HEK293 (cell line): ENCODE results near the gene GAPDHS.
A peak's percentile ranks its signal among the peaks of the same experiment; 100 is the strongest.

Experiments
- EGR2 ChIP-seq: fragments of 450-650 bp; formaldehyde crosslinking; IDR thresholded peaks from 2 replicates; pipeline ENCODE4 v1.5.1; 2016; ENCODE audit warnings: low read depth, missing biosample characterization, missing genetic modification characterization
- GFI1B ChIP-seq: fragments of 450-650 bp; formaldehyde crosslinking; IDR thresholded peaks from 2 replicates; pipeline ENCODE4 v1.5.1; 2016; ENCODE audit warnings: missing biosample characterization, missing genetic modification characterization
- HOXD13 ChIP-seq: sonication (generic); formaldehyde crosslinking; IDR thresholded peaks from 2 replicates; pipeline ENCODE4 v1.8.0; 2022; ENCODE audit warnings: missing genetic modification reagents, borderline replicate concordance
- KLF9 ChIP-seq: fragments of 450-650 bp; formaldehyde crosslinking; IDR thresholded peaks from 2 replicates; pipeline ENCODE4 v1.5.1; 2016; ENCODE audit warnings: missing biosample characterization, missing genetic modification characterization, low read depth
- MZF1 ChIP-seq: fragments of 450-650 bp; formaldehyde crosslinking; IDR thresholded peaks from 2 replicates; pipeline ENCODE4 v1.5.1; 2017; ENCODE audit warnings: missing biosample characterization, missing genetic modification characterization, borderline replicate concordance
- SETDB1 ChIP-seq: IDR thresholded peaks from one replicate; pipeline ENCODE4 v1.6.1; 2017; ENCODE audit warnings: mild to moderate bottlenecking, low read length, moderate library complexity, mixed read lengths; ENCODE audit not compliant: insufficient read length
- ZBTB17 ChIP-seq: fragments of 450-650 bp; formaldehyde crosslinking; IDR thresholded peaks from 2 replicates; pipeline ENCODE4 v1.5.1; 2016; ENCODE audit warnings: missing biosample characterization, missing genetic modification characterization
- ZEB2 ChIP-seq: fragments of 450-650 bp; formaldehyde crosslinking; IDR thresholded peaks from 2 replicates; pipeline ENCODE4 v1.5.1; 2016; ENCODE audit warnings: missing biosample characterization, missing genetic modification characterization
- ZFHX2 ChIP-seq: fragments of 450-650 bp; formaldehyde crosslinking; conservative IDR thresholded peaks from 2 replicates; pipeline ENCODE4 v1.5.1; 2016; ENCODE audit warnings: missing biosample characterization, missing genetic modification characterization
- ZFP3 ChIP-seq: fragments of 450-650 bp; formaldehyde crosslinking; IDR thresholded peaks from 2 replicates; pipeline ENCODE4 v1.5.1; 2016; ENCODE audit warnings: low read depth, missing biosample characterization, missing genetic modification characterization
- ZIC2 ChIP-seq: fragments of 450-650 bp; formaldehyde crosslinking; IDR thresholded peaks from 2 replicates; pipeline ENCODE4 v1.5.1; 2016; ENCODE audit warnings: missing biosample characterization, missing genetic modification characterization
- ZNF121 ChIP-seq: fragments of 450-650 bp; formaldehyde crosslinking; IDR thresholded peaks from 2 replicates; pipeline ENCODE4 v1.5.1; 2016; ENCODE audit warnings: missing biosample characterization, missing genetic modification characterization
- ZNF138 ChIP-seq: fragments of 450-650 bp; formaldehyde crosslinking; IDR thresholded peaks from 2 replicates; pipeline ENCODE4 v1.5.1; 2016; ENCODE audit warnings: missing biosample characterization, missing genetic modification characterization, borderline replicate concordance
- ZNF169 ChIP-seq: fragments of 450-650 bp; formaldehyde crosslinking; IDR thresholded peaks from 2 replicates; pipeline ENCODE4 v1.5.1; 2016; ENCODE audit warnings: missing biosample characterization, missing genetic modification characterization
- ZNF311 ChIP-seq: fragments of 450-650 bp; formaldehyde crosslinking; IDR thresholded peaks from 2 replicates; pipeline ENCODE4 v1.5.1; 2017; ENCODE audit warnings: missing biosample characterization, missing genetic modification characterization, borderline replicate concordance
- ZNF350 ChIP-seq: fragments of 450-650 bp; formaldehyde crosslinking; IDR thresholded peaks from 2 replicates; pipeline ENCODE4 v1.5.0; 2017; ENCODE audit warnings: missing biosample characterization, mild to moderate bottlenecking, missing genetic modification characterization
- ZNF391 ChIP-seq: fragments of 450-650 bp; formaldehyde crosslinking; IDR thresholded peaks from 2 replicates; pipeline ENCODE4 v1.5.1; 2016; ENCODE audit warnings: low read depth, missing biosample characterization, missing genetic modification characterization, borderline replicate concordance
- ZNF394 ChIP-seq: fragments of 450-650 bp; formaldehyde crosslinking; IDR thresholded peaks from 2 replicates; pipeline ENCODE4 v1.5.1; 2016; ENCODE audit warnings: missing biosample characterization, missing genetic modification characterization, mild to moderate bottlenecking, moderate library complexity, borderline replicate concordance
- ZNF426 ChIP-seq: fragments of 450-650 bp; formaldehyde crosslinking; IDR thresholded peaks from 2 replicates; pipeline ENCODE4 v1.5.1; 2017; ENCODE audit warnings: missing biosample characterization, missing genetic modification characterization, mild to moderate bottlenecking, inconsistent platforms, moderate library complexity
- ZNF510 ChIP-seq: fragments of 450-650 bp; formaldehyde crosslinking; IDR thresholded peaks from 2 replicates; pipeline ENCODE4 v1.5.1; 2018; ENCODE audit warnings: mild to moderate bottlenecking, missing genetic modification characterization, missing biosample characterization; ENCODE audit not compliant: insufficient replicate concordance
- ZNF544 ChIP-seq: fragments of 450-650 bp; formaldehyde crosslinking; IDR thresholded peaks from 2 replicates; pipeline ENCODE4 v1.5.0; 2017; ENCODE audit warnings: missing biosample characterization, missing genetic modification characterization
- ZNF549 ChIP-seq: fragments of 450-650 bp; IDR thresholded peaks from 2 replicates; pipeline ENCODE4 v1.5.1; 2018; ENCODE audit warnings: missing biosample characterization, missing genetic modification characterization, mild to moderate bottlenecking, inconsistent platforms, moderate library complexity
- ZNF561 ChIP-seq: fragments of 450-650 bp; IDR thresholded peaks from 2 replicates; pipeline ENCODE4 v1.5.1; 2018; ENCODE audit warnings: missing biosample characterization, missing genetic modification characterization, borderline replicate concordance
- ZNF585B ChIP-seq: fragments of 450-650 bp; formaldehyde crosslinking; IDR thresholded peaks from 2 replicates; pipeline ENCODE4 v1.5.1; 2016; ENCODE audit warnings: missing biosample characterization, missing genetic modification characterization
- ZNF600 ChIP-seq: fragments of 450-650 bp; formaldehyde crosslinking; IDR thresholded peaks from 2 replicates; pipeline ENCODE4 v1.5.1; 2016; ENCODE audit warnings: missing biosample characterization, missing genetic modification characterization
- ZNF624 ChIP-seq: fragments of 450-650 bp; formaldehyde crosslinking; IDR thresholded peaks from 2 replicates; pipeline ENCODE4 v1.5.1; 2017; ENCODE audit warnings: missing biosample characterization, missing genetic modification characterization
- ZNF626 ChIP-seq: fragments of 450-650 bp; sonication (Bioruptor Pico); formaldehyde crosslinking; IDR thresholded peaks from 2 replicates; pipeline ENCODE4 v1.5.1; 2018; ENCODE audit warnings: missing biosample characterization, missing genetic modification characterization, inconsistent platforms
- ZNF658 ChIP-seq: fragments of 450-650 bp; formaldehyde crosslinking; IDR thresholded peaks from 2 replicates; pipeline ENCODE4; 2016; ENCODE audit warnings: missing biosample characterization, missing genetic modification characterization
- ZNF660 ChIP-seq: fragments of 450-650 bp; IDR thresholded peaks from 2 replicates; pipeline ENCODE4 v1.5.1; 2018; ENCODE audit warnings: missing biosample characterization, mild to moderate bottlenecking, missing genetic modification characterization
- ZNF843 ChIP-seq: fragments of 450-650 bp; formaldehyde crosslinking; IDR thresholded peaks from 2 replicates; pipeline ENCODE4 v1.5.1; 2016; ENCODE audit warnings: missing biosample characterization, missing genetic modification characterization
- TF ChIP-seq, protein P1 (sequence below): fragments of 450-650 bp; formaldehyde crosslinking; conservative IDR thresholded peaks from 2 replicates; pipeline ENCODE4 v1.5.1; 2016; ENCODE audit warnings: low read depth, missing biosample characterization, missing genetic modification characterization
- TF ChIP-seq, protein P2 (sequence below): fragments of 450-650 bp; formaldehyde crosslinking; IDR thresholded peaks from 2 replicates; pipeline ENCODE4 v1.5.1; 2017; ENCODE audit warnings: missing biosample characterization, missing genetic modification characterization
- TF ChIP-seq, protein P3 (sequence below): fragments of 450-650 bp; formaldehyde crosslinking; IDR thresholded peaks from 2 replicates; pipeline ENCODE4 v1.5.1; 2016; ENCODE audit warnings: missing biosample characterization, missing genetic modification characterization

Gene GAPDHS

DNA sequence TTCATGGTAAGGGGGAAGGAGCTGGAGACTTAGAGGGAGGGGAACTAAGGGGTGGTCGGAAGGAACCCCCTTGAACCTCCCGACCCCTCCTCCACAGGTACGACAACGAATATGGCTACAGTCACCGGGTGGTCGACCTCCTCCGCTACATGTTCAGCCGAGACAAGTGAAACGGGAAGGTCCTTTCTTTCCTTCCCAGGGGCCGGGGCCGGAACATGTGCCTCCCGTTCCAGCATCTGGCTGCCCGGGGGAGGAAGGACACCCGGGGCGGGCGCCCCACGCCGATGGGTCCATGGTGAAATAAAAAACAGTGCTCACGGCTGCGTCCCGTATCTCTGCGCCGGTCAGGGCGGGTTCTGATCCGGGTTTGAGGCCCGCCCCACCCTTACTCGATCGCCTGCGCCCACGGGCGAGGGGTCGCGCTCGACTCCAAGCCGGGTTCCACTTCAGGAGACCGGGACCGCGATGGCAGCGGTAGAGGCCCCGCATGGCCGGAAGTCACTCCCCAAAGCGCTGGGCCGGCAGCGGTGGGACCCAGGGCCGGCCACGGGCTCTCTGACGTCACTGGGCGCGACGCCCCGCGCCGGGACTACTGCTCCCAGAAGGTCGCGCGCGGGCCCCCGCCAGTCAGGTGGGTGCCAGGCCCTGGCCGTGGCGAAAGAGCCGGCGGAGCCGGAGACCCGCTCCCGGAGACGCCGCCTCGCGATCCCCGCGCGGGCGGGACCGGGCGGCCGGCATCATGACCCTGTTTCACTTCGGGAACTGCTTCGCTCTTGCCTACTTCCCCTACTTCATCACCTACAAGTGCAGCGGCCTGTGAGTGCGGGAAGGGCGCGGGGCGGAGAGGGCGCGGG is 12.0 kb downstream of the GAPDHS start, which contains the start of gene TMEM147 (continued):
- TF ChIP-seq MZF1 (tag by site-specific recombination) (0 out of 2 replicates have a peak, but pooled peaks have one; percentile 63), ZFP3 (tag by site-specific recombination) (0 out of 2 replicates have a peak, but pooled peaks have one; percentile 32), ZNF660 (peak; percentile 98), ZNF350 (tag by site-specific recombination) (no peak), ZNF138 (no peak), KLF9 (tag by site-specific recombination) (no peak; the same call in 1 of the 2 replicates), ZIC2 (tag by site-specific recombination) (peak; percentile 90), ZNF843 (tag by site-specific recombination) (peak; percentile 45), ZBTB17 (tag by site-specific recombination) (peak; percentile 54), GFI1B (tag by site-specific recombination) (peak; percentile 34; the same call in 1 of the 2 replicates), ZFHX2 (tag by site-specific recombination) (no peak; the same call in 1 of the 2 replicates), EGR2 (tag by site-specific recombination) (no peak), ZNF549 (tag by site-specific recombination) (no peak), ZNF585B (tag by site-specific recombination) (0 out of 2 replicates have a peak, but pooled peaks have one; percentile 15), ZNF624 (tag by site-specific recombination) (no peak), ZNF544 (tag by site-specific recombination) (no peak), ZNF561 (tag by site-specific recombination) (peak; percentile 100; the same call in 1 of the 2 replicates), ZNF510 (no peak), ZNF311 (tag by site-specific recombination) (no peak), ZNF391 (no peak; the same call in 1 of the 2 replicates), HOXD13 (CRISPR knock-in tag) (no peak), ZNF658 (tag by site-specific recombination) (peak; percentile 71; the same call in 1 of the 2 replicates), ZNF394 (tag by site-specific recombination) (peak; percentile 56; the same call in 1 of the 2 replicates), ZNF426 (no peak), ZNF169 (no peak), SETDB1 (no peak), ZEB2 (peak; percentile 95), ZNF121 (tag by site-specific recombination) (no peak), ZNF626 (no peak), ZNF600 (tag by site-specific recombination) (no peak; the same call in 1 of the 2 replicates)
- TF ChIP-seq, protein P1, sequence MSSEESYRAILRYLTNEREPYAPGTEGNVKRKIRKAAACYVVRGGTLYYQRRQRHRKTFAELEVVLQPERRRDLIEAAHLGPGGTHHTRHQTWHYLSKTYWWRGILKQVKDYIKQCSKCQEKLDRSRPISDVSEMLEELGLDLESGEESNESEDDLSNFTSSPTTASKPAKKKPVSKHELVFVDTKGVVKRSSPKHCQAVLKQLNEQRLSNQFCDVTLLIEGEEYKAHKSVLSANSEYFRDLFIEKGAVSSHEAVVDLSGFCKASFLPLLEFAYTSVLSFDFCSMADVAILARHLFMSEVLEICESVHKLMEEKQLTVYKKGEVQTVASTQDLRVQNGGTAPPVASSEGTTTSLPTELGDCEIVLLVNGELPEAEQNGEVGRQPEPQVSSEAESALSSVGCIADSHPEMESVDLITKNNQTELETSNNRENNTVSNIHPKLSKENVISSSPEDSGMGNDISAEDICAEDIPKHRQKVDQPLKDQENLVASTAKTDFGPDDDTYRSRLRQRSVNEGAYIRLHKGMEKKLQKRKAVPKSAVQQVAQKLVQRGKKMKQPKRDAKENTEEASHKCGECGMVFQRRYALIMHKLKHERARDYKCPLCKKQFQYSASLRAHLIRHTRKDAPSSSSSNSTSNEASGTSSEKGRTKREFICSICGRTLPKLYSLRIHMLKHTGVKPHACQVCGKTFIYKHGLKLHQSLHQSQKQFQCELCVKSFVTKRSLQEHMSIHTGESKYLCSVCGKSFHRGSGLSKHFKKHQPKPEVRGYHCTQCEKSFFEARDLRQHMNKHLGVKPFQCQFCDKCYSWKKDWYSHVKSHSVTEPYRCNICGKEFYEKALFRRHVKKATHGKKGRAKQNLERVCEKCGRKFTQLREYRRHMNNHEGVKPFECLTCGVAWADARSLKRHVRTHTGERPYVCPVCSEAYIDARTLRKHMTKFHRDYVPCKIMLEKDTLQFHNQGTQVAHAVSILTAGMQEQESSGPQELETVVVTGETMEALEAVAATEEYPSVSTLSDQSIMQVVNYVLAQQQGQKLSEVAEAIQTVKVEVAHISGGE (tag by site-specific recombination) = peak; percentile 92
- TF ChIP-seq, protein P2, sequence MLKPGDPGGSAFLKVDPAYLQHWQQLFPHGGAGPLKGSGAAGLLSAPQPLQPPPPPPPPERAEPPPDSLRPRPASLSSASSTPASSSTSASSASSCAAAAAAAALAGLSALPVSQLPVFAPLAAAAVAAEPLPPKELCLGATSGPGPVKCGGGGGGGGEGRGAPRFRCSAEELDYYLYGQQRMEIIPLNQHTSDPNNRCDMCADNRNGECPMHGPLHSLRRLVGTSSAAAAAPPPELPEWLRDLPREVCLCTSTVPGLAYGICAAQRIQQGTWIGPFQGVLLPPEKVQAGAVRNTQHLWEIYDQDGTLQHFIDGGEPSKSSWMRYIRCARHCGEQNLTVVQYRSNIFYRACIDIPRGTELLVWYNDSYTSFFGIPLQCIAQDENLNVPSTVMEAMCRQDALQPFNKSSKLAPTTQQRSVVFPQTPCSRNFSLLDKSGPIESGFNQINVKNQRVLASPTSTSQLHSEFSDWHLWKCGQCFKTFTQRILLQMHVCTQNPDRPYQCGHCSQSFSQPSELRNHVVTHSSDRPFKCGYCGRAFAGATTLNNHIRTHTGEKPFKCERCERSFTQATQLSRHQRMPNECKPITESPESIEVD = no peak
- TF ChIP-seq, protein P3, sequence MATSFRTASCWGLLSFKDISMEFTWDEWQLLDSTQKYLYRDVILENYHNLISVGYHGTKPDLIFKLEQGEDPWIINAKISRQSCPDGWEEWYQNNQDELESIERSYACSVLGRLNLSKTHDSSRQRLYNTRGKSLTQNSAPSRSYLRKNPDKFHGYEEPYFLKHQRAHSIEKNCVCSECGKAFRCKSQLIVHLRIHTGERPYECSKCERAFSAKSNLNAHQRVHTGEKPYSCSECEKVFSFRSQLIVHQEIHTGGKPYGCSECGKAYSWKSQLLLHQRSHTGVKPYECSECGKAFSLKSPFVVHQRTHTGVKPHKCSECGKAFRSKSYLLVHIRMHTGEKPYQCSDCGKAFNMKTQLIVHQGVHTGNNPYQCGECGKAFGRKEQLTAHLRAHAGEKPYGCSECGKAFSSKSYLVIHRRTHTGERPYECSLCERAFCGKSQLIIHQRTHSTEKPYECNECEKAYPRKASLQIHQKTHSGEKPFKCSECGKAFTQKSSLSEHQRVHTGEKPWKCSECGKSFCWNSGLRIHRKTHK (tag by site-specific recombination) = no peak
